Activated CD8-positive, alpha-beta memory T cell treated with anti-CD3 and anti-CD28 coated beads, Interleukin-2, amount 10 ng/mL, durations not matched to agents 7 days and 5 days (primary cell): ENCODE measurements around the gene EFHD1. TPM values are rescaled to one million over a fixed set of nuclear protein-coding genes. Genes with fewer than 3 reads are reported as not detected.

Experiments
- ATAC-seq: fragments of 150-1000 bp; cut with Tn5 transposase; one replicate; pipeline ENCODE4 v1.10.0; 2021; ENCODE audit warnings: moderate library complexity
- CTCF ChIA-PET: fragments of 350-600 bp; sonication (Branson Sonifier 250); formaldehyde crosslinking; loops from one replicate; lab custom pipeline; 2021; ENCODE audit warnings: antibody characterized with exemption; lab: Charles Lee
- DNase-seq: peaks from one replicate; pipeline ENCODE4 v3.0.0-alpha.2; 2020
- H3K27ac Mint-ChIP-seq: one replicate; pipeline ENCODE4 v1.8.0; 2021; ENCODE audit warnings: mild to moderate bottlenecking, mixed read lengths
- H3K27me3 Mint-ChIP-seq: one replicate; pipeline ENCODE4 v1.8.0; 2021; ENCODE audit warnings: mixed read lengths
- H3K36me3 Mint-ChIP-seq: one replicate; pipeline ENCODE4 v1.8.0; 2021; ENCODE audit warnings: mild to moderate bottlenecking, mixed read lengths
- H3K4me1 Mint-ChIP-seq: one replicate; pipeline ENCODE4 v1.8.0; 2021; ENCODE audit warnings: mixed read lengths
- H3K4me3 Mint-ChIP-seq: one replicate; pipeline ENCODE4 v1.8.0; 2021; ENCODE audit warnings: mild to moderate bottlenecking, moderate library complexity, mixed read lengths
- H3K9me3 Mint-ChIP-seq: one replicate; pipeline ENCODE4 v1.8.0; 2022; ENCODE audit warnings: low read depth, mixed read lengths
- total RNA-seq, 2 experiments: library from RNA; stranded (reverse); gene quantifications; one replicate each; pipeline ENCODE4 v1.2.3, GENCODE V29; 2021

The EFHD1 gene
- total RNA-seq, 2 experiments from 2014 or later = 0.23 to 1.4 TPM

GRCh38 chr2:232645061-232645460, 11.7 kb downstream of the EFHD1 start:
- H3K4me3 Mint-ChIP-seq = no peak overlapping the region
- no peak for DNase-seq
- H3K27me3 Mint-ChIP-seq = peaks cover 6% of the 10 kb centered on the region
- no peak overlapping the region for H3K27ac Mint-ChIP-seq
- CTCF ChIA-PET = no interaction called here
- no peaks in the 10 kb centered on the region for H3K9me3 Mint-ChIP-seq
- ATAC-seq = no peak
- no peaks in the 10 kb centered on the region for H3K36me3 Mint-ChIP-seq
- H3K4me1 Mint-ChIP-seq = no peaks in the 10 kb centered on the region

- no peak for ATAC-seq
- CTCF ChIA-PET = interaction anchor here (0.5 kb wide), 1 partner anchor 1790 kb away, joined by 3 read pairs; no protein-coding TSS in a partner anchor
- Mint-ChIP-seq H3K4me1 (no peaks in the 10 kb centered on the region), H3K36me3 (no peaks in the 10 kb centered on the region), H3K27ac (no peak overlapping the region), H3K9me3 (no peaks in the 10 kb centered on the region), H3K4me3 (no peak overlapping the region), H3K27me3 (peaks cover 6% of the 10 kb centered on the region)
- no peak for DNase-seq
Observed at GRCh38 chr2:232646726-232647125, 13.3 kb downstream of the EFHD1 start.

- CTCF ChIA-PET = interaction anchor here (0.5 kb wide), 1 partner anchor 1790 kb away, joined by 3 read pairs; no protein-coding TSS in a partner anchor
- Mint-ChIP-seq H3K36me3 (no peaks in the 10 kb centered on the region), H3K4me3 (no peak overlapping the region), H3K27me3 (peaks cover 6% of the 10 kb centered on the region), H3K4me1 (no peaks in the 10 kb centered on the region), H3K27ac (no peak overlapping the region), H3K9me3 (no peaks in the 10 kb centered on the region)
- no peak for ATAC-seq
- no peak for DNase-seq
Observed at GRCh38 chr2:232647261-232647660, 13.9 kb downstream of the EFHD1 start.

- ATAC-seq (no peak), DNase-seq (no peak)
- no peaks in the 10 kb centered on the region for H3K36me3 Mint-ChIP-seq
- H3K27ac Mint-ChIP-seq = no peak overlapping the region
- no peak overlapping the region for H3K4me3 Mint-ChIP-seq
- H3K9me3 Mint-ChIP-seq = no peaks in the 10 kb centered on the region
- CTCF ChIA-PET = interaction anchor here (1.1 kb wide), 1 partner anchor 405 kb away, joined by 3 read pairs; no protein-coding TSS in a partner anchor
- no peaks in the 10 kb centered on the region for H3K4me1 Mint-ChIP-seq
- no peaks in the 10 kb centered on the region for H3K27me3 Mint-ChIP-seq
Observed at GRCh38 chr2:232649033-232649432, 15.6 kb downstream of the EFHD1 start.

- DNase-seq (no peak), ATAC-seq (no peak)
- no peaks in the 10 kb centered on the region for H3K9me3 Mint-ChIP-seq
- H3K4me1 Mint-ChIP-seq = no peaks in the 10 kb centered on the region
- H3K27me3 Mint-ChIP-seq = peaks cover 3% of the 10 kb centered on the region
- H3K27ac Mint-ChIP-seq = no peak overlapping the region
- H3K4me3 Mint-ChIP-seq = no peak overlapping the region
- CTCF ChIA-PET = no interaction called here
- no peaks in the 10 kb centered on the region for H3K36me3 Mint-ChIP-seq
Observed at GRCh38 chr2:232652505-232652851, 19.1 kb downstream of the EFHD1 start.

- no peak overlapping the region for H3K27ac Mint-ChIP-seq
- no peak for DNase-seq
- no peaks in the 10 kb centered on the region for H3K4me1 Mint-ChIP-seq
- H3K27me3 Mint-ChIP-seq = peaks cover 3% of the 10 kb centered on the region
- no peak overlapping the region for H3K4me3 Mint-ChIP-seq
- H3K9me3 Mint-ChIP-seq = no peaks in the 10 kb centered on the region
- ATAC-seq = no peak
- CTCF ChIA-PET = no interaction called here
- no peaks in the 10 kb centered on the region for H3K36me3 Mint-ChIP-seq
Observed at GRCh38 chr2:232653441-232653840, 20.0 kb downstream of the EFHD1 start.

- ATAC-seq (no peak), DNase-seq (no peak)
- no peak overlapping the region for H3K4me3 Mint-ChIP-seq
- CTCF ChIA-PET = no interaction called here
- H3K9me3 Mint-ChIP-seq = no peaks in the 10 kb centered on the region
- H3K27me3 Mint-ChIP-seq = peaks cover 3% of the 10 kb centered on the region
- no peaks in the 10 kb centered on the region for H3K4me1 Mint-ChIP-seq
- H3K27ac Mint-ChIP-seq = no peak overlapping the region
- H3K36me3 Mint-ChIP-seq = no peaks in the 10 kb centered on the region
Observed at GRCh38 chr2:232655392-232655791, 22.0 kb downstream of the EFHD1 start.

- Mint-ChIP-seq H3K4me1 (no peaks in the 10 kb centered on the region), H3K36me3 (no peaks in the 10 kb centered on the region), H3K27ac (no peak overlapping the region), H3K4me3 (no peak overlapping the region), H3K27me3 (peaks cover 3% of the 10 kb centered on the region), H3K9me3 (no peaks in the 10 kb centered on the region)
- ATAC-seq (no peak), DNase-seq (no peak)
- CTCF ChIA-PET = no interaction called here
Observed at GRCh38 chr2:232658217-232658785, 24.9 kb downstream of the EFHD1 start.

GRCh38 chr2:232659359-232659758, 26.0 kb downstream of the EFHD1 start:
- no peaks in the 10 kb centered on the region for H3K9me3 Mint-ChIP-seq
- no peak overlapping the region for H3K4me3 Mint-ChIP-seq
- H3K27me3 Mint-ChIP-seq = peaks cover 3% of the 10 kb centered on the region
- H3K4me1 Mint-ChIP-seq = no peaks in the 10 kb centered on the region
- no peaks in the 10 kb centered on the region for H3K36me3 Mint-ChIP-seq
- ATAC-seq = no peak
- DNase-seq = no peak
- CTCF ChIA-PET = no interaction called here
- no peak overlapping the region for H3K27ac Mint-ChIP-seq

- CTCF ChIA-PET = no interaction called here
- H3K4me3 Mint-ChIP-seq = no peak overlapping the region
- no peaks in the 10 kb centered on the region for H3K27me3 Mint-ChIP-seq
- no peak for ATAC-seq
- H3K27ac Mint-ChIP-seq = no peak overlapping the region
- no peaks in the 10 kb centered on the region for H3K36me3 Mint-ChIP-seq
- H3K4me1 Mint-ChIP-seq = no peaks in the 10 kb centered on the region
- DNase-seq = no peak
- no peaks in the 10 kb centered on the region for H3K9me3 Mint-ChIP-seq
Observed at GRCh38 chr2:232662486-232663260, 29.3 kb downstream of the EFHD1 start.

- no peaks in the 10 kb centered on the region for H3K36me3 Mint-ChIP-seq
- peaks cover 6% of the 10 kb centered on the region for H3K27me3 Mint-ChIP-seq
- no peaks in the 10 kb centered on the region for H3K4me1 Mint-ChIP-seq
- CTCF ChIA-PET = interaction anchor here (2.9 kb wide), 1 partner anchor 18 kb away, joined by 6 read pairs; no protein-coding TSS in a partner anchor
- ATAC-seq (no peak), DNase-seq (no peak)
- H3K27ac Mint-ChIP-seq = no peak overlapping the region
- no peak overlapping the region for H3K4me3 Mint-ChIP-seq
- H3K9me3 Mint-ChIP-seq = no peaks in the 10 kb centered on the region
Observed at GRCh38 chr2:232666051-232666805, 32.8 kb downstream of the EFHD1 start.

GRCh38 chr2:232667989-232668583, 34.7 kb downstream of the EFHD1 start:
- ATAC-seq = no peak
- no peak for DNase-seq
- CTCF ChIA-PET = interaction anchor here (2.9 kb wide), 1 partner anchor 16 kb away, joined by 6 read pairs; no protein-coding TSS in a partner anchor
- Mint-ChIP-seq H3K4me1 (no peaks in the 10 kb centered on the region), H3K4me3 (no peak overlapping the region), H3K27ac (no peak overlapping the region), H3K27me3 (peaks cover 6% of the 10 kb centered on the region), H3K36me3 (no peaks in the 10 kb centered on the region), H3K9me3 (no peaks in the 10 kb centered on the region)

GRCh38 chr2:232668805-232669444, 35.5 kb downstream of the EFHD1 start:
- Mint-ChIP-seq H3K4me1 (no peaks in the 10 kb centered on the region), H3K27ac (no peak overlapping the region), H3K9me3 (no peaks in the 10 kb centered on the region), H3K36me3 (no peaks in the 10 kb centered on the region), H3K4me3 (no peak overlapping the region), H3K27me3 (peaks cover 6% of the 10 kb centered on the region)
- CTCF ChIA-PET = interaction anchor here (1.0 to 2.9 kb wide), 2 partner anchors 15 to 64 kb away, joined by 3 to 6 read pairs; no protein-coding TSS in a partner anchor
- ATAC-seq (no peak), DNase-seq (no peak)
